Right cardiac atrium (tissue), 5 donors: Measurements from ENCODE around the gene OR1K1. TPM values are rescaled to one million over a fixed set of nuclear protein-coding genes. Genes with fewer than 3 reads are reported as not detected.

Experiments used
- ATAC-seq, 2 donors: fragments of 200-7000 bp; cut with Tn5 transposase; one replicate each; pipeline versions ENCODE4 v1.8.0 to v1.9.1; 2020; ENCODE audit warnings: moderate library complexity in 2 of 2, mild to moderate bottlenecking in 1 of 2
- DNase-seq, 3 donors: peaks; one replicate each; pipeline ENCODE4 v3.0.0-alpha.2; 2020
- H3K27ac ChIP-seq: one replicate; pipeline ENCODE4 v1.5.1; 2013; ENCODE audit warnings: mild to moderate bottlenecking, low read length, control low read depth, moderate library complexity
- H3K27me3 ChIP-seq: one replicate; pipeline ENCODE4 v1.6.1; 2013; ENCODE audit not compliant: control insufficient read depth, insufficient read depth
- H3K4me1 ChIP-seq: one replicate; pipeline ENCODE4 v1.6.1; 2013; ENCODE audit warnings: low read length; ENCODE audit not compliant: control insufficient read depth, insufficient read depth
- H3K4me3 ChIP-seq: one replicate; pipeline ENCODE4 v1.5.1; 2013; ENCODE audit warnings: low read length, control low read depth
- H3K9me3 ChIP-seq: one replicate; pipeline ENCODE4 v1.6.1; 2013; ENCODE audit warnings: low read length; ENCODE audit not compliant: control insufficient read depth
- WGBS: extraction: QIAGEN DNeasy Blood & Tissue Kit; methylation state at CpG from one replicate; pipeline ENCODE4 v1.1.7; 2013; 5-methylcytosine and 5-hydroxymethylcytosine counted together
- intact Hi-C, 4 donors: fragments of 100-400 bp; cut with DNase I; formaldehyde crosslinking; loops; one replicate each; pipeline versions ENCODE4 v1.11.0 to v1.14.0; 2022 to 2023
- long read RNA-seq, 4 donors: library from polyadenylated mRNA; unstranded; transcript quantifications; one replicate each; pipeline ENCODE4 v2.0.0, GENCODE V29; 2020 to 2021
- polyA plus RNA-seq: library from polyadenylated mRNA; stranded (reverse); fragments of 200-250 nt; gene quantifications from one replicate; pipeline ENCODE4 v1.2.3, GENCODE V29; 2013
- total RNA-seq, 4 donors: library from RNA; stranded (reverse); fragmentation: NEBNext Ultra II Directional; extraction: Animal tissue kit (Norgen Biotek cat#: 25700); gene quantifications; one replicate each; pipeline ENCODE4 v1.2.1, GENCODE V29; 2021
- donor health status: healthy with polysubstance abuse.
- donor health status: DM: no; HTN: yes; CAD: no.
- donor health status: DM: no; HTN: no; CAD: no.
- donor health status: DM: no; HTN: yes; CAD: no; lungs with severe emphysema.
- donor health status: DM: yes; HTN: yes; CAD: no.

OR1K1 gene, protein sequence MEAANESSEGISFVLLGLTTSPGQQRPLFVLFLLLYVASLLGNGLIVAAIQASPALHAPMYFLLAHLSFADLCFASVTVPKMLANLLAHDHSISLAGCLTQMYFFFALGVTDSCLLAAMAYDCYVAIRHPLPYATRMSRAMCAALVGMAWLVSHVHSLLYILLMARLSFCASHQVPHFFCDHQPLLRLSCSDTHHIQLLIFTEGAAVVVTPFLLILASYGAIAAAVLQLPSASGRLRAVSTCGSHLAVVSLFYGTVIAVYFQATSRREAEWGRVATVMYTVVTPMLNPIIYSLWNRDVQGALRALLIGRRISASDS
- not detected for total RNA-seq
- not detected for polyA plus RNA-seq
- long read RNA-seq, donor 1, result 0 reads
- long read RNA-seq, donor 2, result 0 reads
- long read RNA-seq, donor 3, result 0 reads
- long read RNA-seq, donor 4, result 0 reads

DNA sequence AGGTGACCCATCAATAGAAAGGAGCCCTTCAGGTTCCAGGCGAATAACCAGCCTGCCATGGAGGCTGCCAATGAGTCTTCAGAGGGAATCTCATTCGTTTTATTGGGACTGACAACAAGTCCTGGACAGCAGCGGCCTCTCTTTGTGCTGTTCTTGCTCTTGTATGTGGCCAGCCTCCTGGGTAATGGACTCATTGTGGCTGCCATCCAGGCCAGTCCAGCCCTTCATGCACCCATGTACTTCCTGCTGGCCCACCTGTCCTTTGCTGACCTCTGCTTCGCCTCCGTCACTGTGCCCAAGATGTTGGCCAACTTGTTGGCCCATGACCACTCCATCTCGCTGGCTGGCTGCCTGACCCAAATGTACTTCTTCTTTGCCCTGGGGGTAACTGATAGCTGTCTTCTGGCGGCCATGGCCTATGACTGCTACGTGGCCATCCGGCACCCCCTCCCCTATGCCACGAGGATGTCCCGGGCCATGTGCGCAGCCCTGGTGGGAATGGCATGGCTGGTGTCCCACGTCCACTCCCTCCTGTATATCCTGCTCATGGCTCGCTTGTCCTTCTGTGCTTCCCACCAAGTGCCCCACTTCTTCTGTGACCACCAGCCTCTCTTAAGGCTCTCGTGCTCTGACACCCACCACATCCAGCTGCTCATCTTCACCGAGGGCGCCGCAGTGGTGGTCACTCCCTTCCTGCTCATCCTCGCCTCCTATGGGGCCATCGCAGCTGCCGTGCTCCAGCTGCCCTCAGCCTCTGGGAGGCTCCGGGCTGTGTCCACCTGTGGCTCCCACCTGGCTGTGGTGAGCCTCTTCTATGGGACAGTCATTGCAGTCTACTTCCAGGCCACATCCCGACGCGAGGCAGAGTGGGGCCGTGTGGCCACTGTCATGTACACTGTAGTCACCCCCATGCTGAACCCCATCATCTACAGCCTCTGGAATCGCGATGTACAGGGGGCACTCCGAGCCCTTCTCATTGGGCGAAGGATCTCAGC, at the start of gene OR1K1:
TSS of gene OR1K1 (plus strand) at position 58 of the 995 bp plus-strand sequence. CDS start at position 58, 0 bp downstream.
- Histone ChIP-seq H3K4me3 (no peak within 1 kb of the TSS), H3K27ac (no peak within 1 kb of the TSS), H3K27me3 (no peaks in the 10 kb centered on the region), H3K4me1 (no peaks in the 10 kb centered on the region), H3K9me3 (no peaks in the 10 kb centered on the region)
- peak in 1 of 2 donors; percentile 43 for ATAC-seq
- WGBS, result 94% methylated on average over 30 of the region's 30 CpGs
- DNase-seq, result no peak
- intact Hi-C loops, result loop anchor here (10.0 kb wide), 3 partner anchors 336 to 706 kb away; partner anchors contain the start of gene TTLL11 (in 1 of the 4)

DNA sequence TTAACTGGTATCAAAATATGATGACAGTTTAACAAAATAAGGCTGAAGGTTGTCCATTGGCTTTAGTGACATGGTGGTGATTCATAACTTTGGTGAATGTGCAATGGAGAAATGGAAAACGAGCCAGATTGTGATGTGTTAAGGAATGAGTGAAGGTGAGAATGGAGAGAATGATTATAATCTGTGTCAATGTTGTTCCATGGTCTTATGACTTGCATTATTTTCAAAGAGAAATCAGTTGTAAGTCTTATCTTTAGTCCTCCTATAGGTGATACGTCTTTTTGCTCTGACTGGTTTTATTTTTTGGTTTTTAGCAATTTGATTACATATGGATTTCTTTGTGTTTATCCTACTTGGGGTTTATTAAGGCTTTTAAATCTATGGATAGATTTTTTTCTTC, 45.1 kb upstream of the OR1K1 start:
- 32% methylated on average over 2 of the region's 2 CpGs for WGBS
- intact Hi-C loops, result no loop called here

DNA sequence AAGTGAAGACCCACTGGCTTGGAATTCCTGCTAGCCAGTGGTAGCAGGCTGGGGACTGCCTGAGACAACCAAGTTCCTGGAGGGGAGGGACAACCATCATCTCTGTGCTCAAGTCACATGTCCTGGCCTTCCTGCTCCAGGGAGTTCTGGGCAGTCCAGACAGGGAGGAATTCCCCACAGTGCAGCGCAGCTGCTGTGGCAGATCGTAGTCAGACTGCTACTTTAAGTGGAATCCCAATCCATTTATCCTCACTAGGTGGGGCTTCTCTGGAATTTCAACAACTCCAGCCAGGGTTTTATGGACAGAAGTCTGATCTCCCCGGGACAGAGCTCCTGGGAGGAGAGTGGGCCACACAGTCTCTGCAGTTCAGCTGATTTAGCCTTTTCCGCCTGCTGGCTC, 32.1 kb upstream of the OR1K1 start:
- H3K4me3 ChIP-seq, result no peak overlapping the region
- no peaks in the 10 kb centered on the region for H3K4me1 ChIP-seq
- no peaks in the 10 kb centered on the region for H3K27me3 ChIP-seq
- DNase-seq, result no peak
- WGBS, result 82% methylated on average over 4 of the region's 4 CpGs
- peaks cover 3% of the 10 kb centered on the region for H3K9me3 ChIP-seq
- ATAC-seq, result no peak
- intact Hi-C loops, result no loop called here
- H3K27ac ChIP-seq, result no peak overlapping the region

More for the DNA sequence above, 45.1 kb upstream of the OR1K1 start:
- DNase-seq, result no peak
- Histone ChIP-seq H3K4me1 (no peaks in the 10 kb centered on the region), H3K4me3 (no peak overlapping the region), H3K27ac (no peak overlapping the region), H3K27me3 (no peaks in the 10 kb centered on the region), H3K9me3 (no peaks in the 10 kb centered on the region)
- no peak for ATAC-seq

DNA sequence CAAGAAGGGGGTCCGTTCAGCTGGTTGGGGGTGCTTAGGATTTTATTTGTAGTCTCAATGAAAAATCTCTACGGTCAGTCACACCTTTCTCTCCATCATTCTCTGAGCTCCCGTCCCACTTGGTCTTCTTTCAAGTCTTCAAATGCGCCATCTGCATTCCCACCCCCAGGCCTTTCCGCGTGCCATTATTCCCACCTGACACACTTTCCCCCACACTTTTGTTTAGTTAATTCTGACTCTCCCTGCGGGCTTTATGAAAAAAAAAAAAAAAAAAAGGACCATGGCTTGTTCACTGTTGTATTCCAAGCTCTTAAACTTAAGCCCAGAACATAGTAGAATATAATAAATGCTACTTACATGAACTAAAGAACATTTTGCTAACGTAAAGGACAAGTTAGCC, 22.9 kb upstream of the OR1K1 start:
- no peak for ATAC-seq
- intact Hi-C loops, result no loop called here

DNA sequence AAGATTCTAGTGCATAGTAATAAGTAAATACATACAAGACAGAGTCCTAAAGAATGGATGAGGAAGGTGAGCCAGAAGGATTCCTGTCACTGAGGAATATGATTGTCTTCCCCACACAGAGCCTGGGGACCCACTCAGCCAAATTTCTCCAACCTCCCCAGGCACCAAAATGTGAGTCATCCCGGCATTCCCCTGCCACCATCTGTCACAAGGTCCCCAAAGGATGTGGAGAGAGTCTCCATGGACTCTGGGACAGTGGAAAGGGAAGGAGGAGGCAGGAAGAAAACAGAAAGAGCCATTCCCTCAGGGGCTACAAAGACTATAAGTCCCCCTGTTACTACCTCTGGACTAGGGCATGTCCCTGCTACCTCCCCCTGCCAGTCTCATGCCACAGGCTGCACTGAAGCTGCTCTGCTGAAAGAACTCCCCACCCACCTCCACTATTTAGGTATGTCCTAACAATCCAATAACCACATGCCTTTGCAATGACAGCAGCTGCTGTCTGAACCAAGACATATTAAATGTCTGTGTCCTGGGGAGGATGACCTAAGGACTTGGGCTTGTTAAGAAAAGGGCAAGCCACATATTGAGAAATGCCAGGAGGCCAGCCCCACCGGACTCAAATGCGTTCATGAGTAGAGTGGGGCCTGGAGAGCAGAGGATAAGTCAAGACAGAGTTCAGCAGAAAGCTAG, 21.8 kb upstream of the OR1K1 start:
- no peak for ATAC-seq
- no peak overlapping the region for H3K4me3 ChIP-seq

More for the DNA sequence above, 22.9 kb upstream of the OR1K1 start:
- Histone ChIP-seq H3K4me1 (no peaks in the 10 kb centered on the region), H3K27ac (no peak overlapping the region), H3K27me3 (no peaks in the 10 kb centered on the region), H3K4me3 (no peak overlapping the region), H3K9me3 (peaks cover 2% of the 10 kb centered on the region)
- DNase-seq, result no peak
- 88% methylated on average over 8 of the region's 8 CpGs for WGBS

DNA sequence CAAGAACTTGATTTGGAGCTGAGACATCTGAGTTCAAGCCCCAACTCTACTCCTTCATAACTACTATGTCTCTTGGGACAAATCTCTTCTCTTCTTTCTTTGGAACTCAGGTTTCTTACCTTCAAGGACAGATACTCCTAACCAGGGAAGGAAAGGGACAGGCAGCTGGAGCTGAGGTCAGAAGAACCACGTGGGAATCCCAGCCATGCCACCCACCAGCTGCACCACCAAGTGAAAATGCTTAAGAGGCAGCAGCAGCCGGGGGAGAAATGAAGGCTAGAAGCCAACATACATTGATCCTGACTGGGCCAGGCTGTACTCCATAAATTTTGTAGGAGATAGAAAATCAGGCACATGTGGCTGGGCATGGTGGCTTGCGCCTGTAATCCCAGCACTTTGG, 20.7 kb upstream of the OR1K1 start:
- no peak for DNase-seq
- Histone ChIP-seq H3K27ac (no peak overlapping the region), H3K27me3 (no peaks in the 10 kb centered on the region), H3K9me3 (peaks cover 2% of the 10 kb centered on the region), H3K4me3 (no peak overlapping the region), H3K4me1 (no peaks in the 10 kb centered on the region)
- WGBS, result 78% methylated on average over 3 of the region's 3 CpGs
- no peak for ATAC-seq
- intact Hi-C loops, result no loop called here

More for the DNA sequence above, 21.8 kb upstream of the OR1K1 start:
- intact Hi-C loops, result no loop called here
- peaks cover 2% of the 10 kb centered on the region for H3K9me3 ChIP-seq
- 67% methylated on average over 3 of the region's 3 CpGs for WGBS
- no peak overlapping the region for H3K27ac ChIP-seq
- no peaks in the 10 kb centered on the region for H3K27me3 ChIP-seq
- no peak for DNase-seq
- no peaks in the 10 kb centered on the region for H3K4me1 ChIP-seq

DNA sequence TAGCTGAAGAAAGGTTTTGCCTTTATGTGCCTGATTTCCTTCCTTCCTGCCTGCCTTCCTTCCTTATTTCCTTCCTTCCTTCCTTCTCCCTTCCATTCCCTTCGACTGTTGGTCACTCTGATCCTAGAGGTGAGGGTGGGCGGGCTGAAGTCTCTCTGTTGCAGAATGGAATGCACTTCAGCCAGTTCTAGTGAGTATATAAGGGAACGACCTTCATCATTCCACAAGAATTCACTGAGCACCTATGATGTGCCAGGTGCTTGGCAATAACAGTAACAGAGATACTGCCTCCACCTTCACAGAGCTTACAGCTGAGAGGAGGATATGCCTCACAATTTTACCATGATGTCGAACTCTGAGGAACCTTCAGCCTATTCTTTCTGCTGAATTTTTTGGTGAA, 19.9 kb upstream of the OR1K1 start:
- peaks cover 2% of the 10 kb centered on the region for H3K9me3 ChIP-seq
- intact Hi-C loops, result no loop called here
- H3K27ac ChIP-seq, result no peak overlapping the region
- H3K4me1 ChIP-seq, result no peaks in the 10 kb centered on the region
- H3K4me3 ChIP-seq, result no peak overlapping the region
- ATAC-seq (no peak), DNase-seq (no peak)
- H3K27me3 ChIP-seq, result no peaks in the 10 kb centered on the region
- 67% methylated on average over 4 of the region's 4 CpGs for WGBS

DNA sequence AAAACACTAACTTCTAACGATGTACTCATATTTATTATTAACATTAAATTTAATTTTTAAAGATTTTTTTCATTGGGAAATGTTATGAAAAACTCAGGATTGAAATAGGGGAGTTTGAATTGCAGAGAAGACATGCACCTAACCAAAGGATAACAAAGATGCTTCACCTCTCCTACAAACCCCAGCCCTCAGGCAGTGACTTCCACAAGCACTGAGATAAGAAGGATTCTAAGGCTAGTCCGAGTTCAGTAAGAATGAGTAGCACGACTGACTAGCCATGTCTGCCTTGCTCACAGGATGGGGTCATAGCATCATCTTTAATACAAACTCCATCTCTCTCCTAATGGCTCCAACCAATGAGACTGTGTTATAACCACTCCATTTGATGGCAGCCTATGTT, 18.3 kb upstream of the OR1K1 start:
- 51% methylated on average over 3 of the region's 3 CpGs for WGBS
- intact Hi-C loops, result no loop called here
- H3K27ac ChIP-seq, result no peak overlapping the region
- H3K9me3 ChIP-seq, result peaks cover 2% of the 10 kb centered on the region
- no peak overlapping the region for H3K4me3 ChIP-seq
- ATAC-seq (no peak), DNase-seq (no peak)
- H3K4me1 ChIP-seq, result no peaks in the 10 kb centered on the region
- H3K27me3 ChIP-seq, result no peaks in the 10 kb centered on the region

DNA sequence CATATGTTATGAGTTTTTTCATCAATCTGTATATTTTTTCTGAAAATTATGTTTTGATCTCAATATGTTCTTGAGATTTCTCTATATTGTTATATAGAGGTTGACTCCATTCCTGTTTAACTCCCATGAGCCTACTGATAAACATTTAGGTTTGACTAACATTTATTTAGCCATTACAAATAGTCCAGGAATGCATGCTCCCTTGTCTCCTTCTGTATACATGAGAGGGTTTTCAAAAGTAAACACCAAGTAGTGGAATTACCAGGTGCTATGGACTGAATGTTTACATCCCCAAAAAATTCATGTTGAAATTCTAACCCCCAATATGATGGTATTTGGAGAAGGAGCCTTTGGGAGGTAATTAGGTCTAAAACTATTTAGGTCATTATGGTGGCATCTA, 14.7 kb upstream of the OR1K1 start:
- H3K9me3 ChIP-seq, result no peaks in the 10 kb centered on the region
- intact Hi-C loops, result no loop called here
- DNase-seq (no peak), ATAC-seq (no peak)
- no peaks in the 10 kb centered on the region for H3K4me1 ChIP-seq
- no peak overlapping the region for H3K27ac ChIP-seq
- no peaks in the 10 kb centered on the region for H3K27me3 ChIP-seq
- H3K4me3 ChIP-seq, result no peak overlapping the region

DNA sequence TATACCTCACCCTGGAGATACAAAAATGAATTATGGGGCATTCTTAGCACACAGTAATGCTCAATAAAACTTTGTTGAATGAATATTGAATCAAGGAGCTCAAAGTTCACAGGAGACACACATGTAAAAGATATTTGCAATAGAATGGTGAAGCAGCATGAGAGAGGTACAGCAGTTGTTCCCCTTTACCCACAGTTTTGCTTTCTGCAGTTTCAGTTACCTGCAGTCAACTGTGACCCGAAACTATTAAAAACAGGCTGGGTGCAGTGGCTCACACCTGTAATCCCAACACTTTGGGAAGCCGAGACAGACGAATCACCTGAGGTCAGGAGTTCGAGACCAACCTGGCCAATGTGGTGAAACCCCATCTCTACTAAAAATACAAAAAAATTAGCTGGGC, 13.6 kb upstream of the OR1K1 start:
- H3K4me3 ChIP-seq, result no peak overlapping the region
- no peaks in the 10 kb centered on the region for H3K4me1 ChIP-seq
- intact Hi-C loops, result no loop called here
- whole genome bisulfite sequencing, result 90% methylated on average over 4 of the region's 4 CpGs
- H3K27me3 ChIP-seq, result no peaks in the 10 kb centered on the region
- H3K27ac ChIP-seq, result no peak overlapping the region
- no peaks in the 10 kb centered on the region for H3K9me3 ChIP-seq
- DNase-seq, result no peak
- ATAC-seq, result no peak
